GM18858 (cell line): ENCODE results near the gene ZNF782.
"Not testable (repeated sequence)": the region's sequence is repeated elsewhere in the genome, so short reads cannot be mapped to it uniquely, and the experiment has no call there.

Source experiments
- ATAC-seq: cut with Tn5 transposase; IDR thresholded peaks from one replicate; pipeline ENCODE4 v1.9.1; 2021; ENCODE audit not compliant: unreplicated experiment

Gene ZNF782

GRCh38 chr9:96854651-96855273 is 448 bp upstream of the ZNF782 start:
- ATAC-seq = no peak

- no peak for ATAC-seq
Measured at GRCh38 chr9:96852676-96853075, 1.6 kb downstream of the ZNF782 start.

- no peak for ATAC-seq
Measured at GRCh38 chr9:96844040-96844439, 10.3 kb downstream of the ZNF782 start.

GRCh38 chr9:96818533-96818932 is 35.8 kb downstream of the ZNF782 start:
- ATAC-seq = no peak

- ATAC-seq = no peak
Measured at GRCh38 chr9:96817973-96818372, 36.3 kb downstream of the ZNF782 start.

- ATAC-seq = no peak
Measured at GRCh38 chr9:96813607-96814006, 40.7 kb downstream of the ZNF782 start.

GRCh38 chr9:96798959-96799358 is 55.4 kb downstream of the ZNF782 start:
- not testable (repeated sequence) for ATAC-seq

GRCh38 chr9:96784021-96784420 is 70.3 kb downstream of the ZNF782 start:
- no peak for ATAC-seq

- ATAC-seq = no peak
Measured at GRCh38 chr9:96782235-96782634, 72.1 kb downstream of the ZNF782 start.

- no peak for ATAC-seq
Measured at GRCh38 chr9:96781552-96781951, 72.8 kb downstream of the ZNF782 start.

GRCh38 chr9:96779089-96779488 is 75.2 kb downstream of the ZNF782 start:
- no peak for ATAC-seq

GRCh38 chr9:96777426-96777864 is 76.9 kb downstream of the ZNF782 start:
- ATAC-seq = no peak

- no peak for ATAC-seq
Measured at GRCh38 chr9:96771124-96771523, 83.2 kb downstream of the ZNF782 start.

GRCh38 chr9:96769989-96770388 is 84.3 kb downstream of the ZNF782 start:
- ATAC-seq = no peak
